ENCODE results near the gene NUP153. TPM values are rescaled to one million over a fixed set of nuclear protein-coding genes. Genes with fewer than 3 reads are reported as not detected.

The NUP153 gene
- total RNA-seq, 1 donor from 2014 or later, result 34.6 TPM

DNA sequence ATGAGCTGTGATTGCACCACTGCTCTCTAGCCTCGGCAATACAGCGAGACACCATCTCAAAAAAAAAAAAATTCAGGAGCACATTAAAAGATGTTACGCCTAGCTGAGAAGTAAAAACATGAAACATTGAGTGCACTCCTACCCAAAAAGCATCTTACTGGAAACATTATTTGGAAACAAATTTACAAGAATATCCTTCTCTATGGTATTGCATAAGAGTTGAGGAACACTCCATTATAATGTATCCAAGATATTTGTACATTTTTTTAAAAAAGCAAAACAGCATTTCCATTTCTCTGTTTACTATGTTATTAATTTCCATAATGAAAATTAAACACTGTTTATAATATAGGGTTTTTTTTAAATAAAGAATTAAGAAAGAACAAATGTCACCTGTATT, 58.0 kb downstream of the NUP153 start:
- H3K4me3 Mint-ChIP-seq (ENCODE audit: unreplicated experiment), result no peak overlapping the region
- peaks cover 6% of the 10 kb centered on the region for H3K4me1 Mint-ChIP-seq (ENCODE audit: unreplicated experiment)
- DNase-seq (ENCODE audit: extremely low spot score, unreplicated experiment), result no peak
- H3K27ac Mint-ChIP-seq (ENCODE audit: unreplicated experiment), result no peak overlapping the region
- no peaks in the 10 kb centered on the region for H3K9me3 Mint-ChIP-seq (ENCODE audit: unreplicated experiment)
- TF ChIP-seq, protein P1, sequence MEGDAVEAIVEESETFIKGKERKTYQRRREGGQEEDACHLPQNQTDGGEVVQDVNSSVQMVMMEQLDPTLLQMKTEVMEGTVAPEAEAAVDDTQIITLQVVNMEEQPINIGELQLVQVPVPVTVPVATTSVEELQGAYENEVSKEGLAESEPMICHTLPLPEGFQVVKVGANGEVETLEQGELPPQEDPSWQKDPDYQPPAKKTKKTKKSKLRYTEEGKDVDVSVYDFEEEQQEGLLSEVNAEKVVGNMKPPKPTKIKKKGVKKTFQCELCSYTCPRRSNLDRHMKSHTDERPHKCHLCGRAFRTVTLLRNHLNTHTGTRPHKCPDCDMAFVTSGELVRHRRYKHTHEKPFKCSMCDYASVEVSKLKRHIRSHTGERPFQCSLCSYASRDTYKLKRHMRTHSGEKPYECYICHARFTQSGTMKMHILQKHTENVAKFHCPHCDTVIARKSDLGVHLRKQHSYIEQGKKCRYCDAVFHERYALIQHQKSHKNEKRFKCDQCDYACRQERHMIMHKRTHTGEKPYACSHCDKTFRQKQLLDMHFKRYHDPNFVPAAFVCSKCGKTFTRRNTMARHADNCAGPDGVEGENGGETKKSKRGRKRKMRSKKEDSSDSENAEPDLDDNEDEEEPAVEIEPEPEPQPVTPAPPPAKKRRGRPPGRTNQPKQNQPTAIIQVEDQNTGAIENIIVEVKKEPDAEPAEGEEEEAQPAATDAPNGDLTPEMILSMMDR (IDR thresholded peaks at IDR 0.05), result no peak
- no peaks in the 10 kb centered on the region for H3K27me3 Mint-ChIP-seq (ENCODE audit: unreplicated experiment)
- H3K36me3 Mint-ChIP-seq (ENCODE audit: unreplicated experiment), result peaks cover 45% of the 10 kb centered on the region

DNA sequence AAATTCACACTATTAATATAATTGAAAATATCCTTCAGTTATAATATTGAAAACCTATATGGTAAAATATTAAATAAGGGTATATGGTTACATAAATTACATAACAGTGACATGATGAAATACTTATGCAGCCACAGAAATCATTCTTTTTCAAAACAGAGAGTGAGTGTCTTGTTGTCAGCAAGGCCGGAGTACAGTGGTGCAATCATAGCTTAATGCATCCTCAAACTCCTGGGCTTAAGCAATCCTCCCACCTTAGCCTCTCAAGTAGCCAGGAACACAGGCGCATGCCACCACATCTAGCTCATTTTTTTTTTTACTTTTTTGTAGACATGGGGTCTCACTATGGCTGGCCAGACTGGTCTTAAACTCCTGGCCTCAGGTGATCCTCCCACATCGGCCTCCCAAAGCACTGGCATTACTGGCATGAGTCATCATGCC, 66.2 kb downstream of the NUP153 start:
- Mint-ChIP-seq H3K9me3 (ENCODE audit: unreplicated experiment) (peaks cover 4% of the 10 kb centered on the region), H3K36me3 (ENCODE audit: unreplicated experiment) (peaks cover 54% of the 10 kb centered on the region), H3K4me3 (ENCODE audit: unreplicated experiment) (no peak overlapping the region), H3K27ac (ENCODE audit: unreplicated experiment) (peak overlapping the region; percentile 13), H3K27me3 (ENCODE audit: unreplicated experiment) (no peaks in the 10 kb centered on the region), H3K4me1 (ENCODE audit: unreplicated experiment) (peaks cover 26% of the 10 kb centered on the region)
- TF ChIP-seq, protein P1 (IDR thresholded peaks at IDR 0.05), result no peak
- no peak for DNase-seq (ENCODE audit: extremely low spot score, unreplicated experiment)

DNA sequence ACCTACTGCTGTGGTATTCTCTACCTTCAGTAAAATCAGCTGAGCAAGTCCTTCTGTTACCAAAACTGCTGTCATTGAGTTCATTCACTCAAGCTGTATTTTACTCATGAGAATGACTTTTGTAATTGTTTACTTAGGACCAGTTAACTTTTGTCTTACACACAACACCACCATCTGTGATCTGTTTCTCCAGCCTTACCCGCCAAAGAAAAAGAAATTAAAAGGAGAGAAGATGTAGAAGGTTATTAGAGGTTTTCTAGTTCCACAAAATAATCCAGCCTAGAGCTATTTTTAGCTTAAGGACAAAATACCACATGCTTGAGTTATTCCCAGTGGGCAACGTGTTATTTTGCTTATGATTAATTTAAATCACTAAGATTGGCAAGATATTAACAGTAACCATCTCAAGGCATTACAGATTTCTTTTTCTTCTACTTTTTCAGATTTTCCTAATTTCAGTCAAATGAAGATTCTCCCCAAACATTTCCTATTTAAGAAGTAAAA, 68.5 kb downstream of the NUP153 start:
- Mint-ChIP-seq H3K4me1 (ENCODE audit: unreplicated experiment) (peaks cover 26% of the 10 kb centered on the region), H3K36me3 (ENCODE audit: unreplicated experiment) (peaks cover 38% of the 10 kb centered on the region), H3K27ac (ENCODE audit: unreplicated experiment) (peak overlapping the region; percentile 56), H3K9me3 (ENCODE audit: unreplicated experiment) (peaks cover 4% of the 10 kb centered on the region), H3K4me3 (ENCODE audit: unreplicated experiment) (no peak overlapping the region), H3K27me3 (ENCODE audit: unreplicated experiment) (no peaks in the 10 kb centered on the region)
- TF ChIP-seq, protein P1 (IDR thresholded peaks at IDR 0.05), result no peak
- DNase-seq (ENCODE audit: extremely low spot score, unreplicated experiment), result no peak

GRCh38 chr6:17635568-17635967, 71.2 kb downstream of the NUP153 start:
- DNase-seq (ENCODE audit: extremely low spot score, unreplicated experiment), result no peak
- no peaks in the 10 kb centered on the region for H3K27me3 Mint-ChIP-seq (ENCODE audit: unreplicated experiment)
- TF ChIP-seq, protein P1 (IDR thresholded peaks at IDR 0.05), result no peak
- no peaks in the 10 kb centered on the region for H3K9me3 Mint-ChIP-seq (ENCODE audit: unreplicated experiment)
- no peak overlapping the region for H3K27ac Mint-ChIP-seq (ENCODE audit: unreplicated experiment)
- H3K4me1 Mint-ChIP-seq (ENCODE audit: unreplicated experiment), result peaks cover 33% of the 10 kb centered on the region
- peaks cover 40% of the 10 kb centered on the region for H3K36me3 Mint-ChIP-seq (ENCODE audit: unreplicated experiment)
- no peak overlapping the region for H3K4me3 Mint-ChIP-seq (ENCODE audit: unreplicated experiment)

- no peaks in the 10 kb centered on the region for H3K27me3 Mint-ChIP-seq (ENCODE audit: unreplicated experiment)
- H3K27ac Mint-ChIP-seq (ENCODE audit: unreplicated experiment), result no peak overlapping the region
- H3K9me3 Mint-ChIP-seq (ENCODE audit: unreplicated experiment), result no peaks in the 10 kb centered on the region
- no peak overlapping the region for H3K4me3 Mint-ChIP-seq (ENCODE audit: unreplicated experiment)
- H3K4me1 Mint-ChIP-seq (ENCODE audit: unreplicated experiment), result peaks cover 32% of the 10 kb centered on the region
- H3K36me3 Mint-ChIP-seq (ENCODE audit: unreplicated experiment), result peaks cover 44% of the 10 kb centered on the region
- no peak for DNase-seq (ENCODE audit: extremely low spot score, unreplicated experiment)
- TF ChIP-seq, protein P1 (IDR thresholded peaks at IDR 0.05), result no peak
These were observed 73.1 kb downstream of the NUP153 start for GRCh38 chr6:17633465-17634188.

Data from osteocyte (in vitro differentiated cells).